Hepatocyte (in vitro differentiated cells): Measurements from ENCODE around the gene SLC39A10. TPM values are rescaled to one million over a fixed set of nuclear protein-coding genes. Genes with fewer than 3 reads are reported as not detected.

Experiments
- DNase-seq: peaks from one replicate; pipeline ENCODE4 v3.0.0-alpha.2; 2016; ENCODE audit warnings: low spot score
- H2AFZ ChIP-seq: fragments of 200-600 bp; sonication (generic); 2 replicates; pipeline ENCODE4 v1.6.0; 2016; ENCODE audit warnings: antibody characterized with exemption, mild to moderate bottlenecking
- H3K27ac ChIP-seq: fragments of 200-600 bp; sonication (generic); 2 replicates; pipeline ENCODE4 v1.5.1; 2016; ENCODE audit warnings: mild to moderate bottlenecking
- H3K27me3 ChIP-seq: fragments of 200-600 bp; sonication (generic); 2 replicates; pipeline ENCODE4 v1.6.1; 2016
- H3K36me3 ChIP-seq: fragments of 200-600 bp; sonication (generic); replicated peaks from 2 replicates; pipeline ENCODE4 v1.5.1; 2016; ENCODE audit warnings: low read depth; ENCODE audit not compliant: insufficient read depth
- H3K4me1 ChIP-seq: fragments of 200-600 bp; sonication (generic); 2 replicates; pipeline ENCODE4 v1.5.1; 2016; ENCODE audit warnings: mild to moderate bottlenecking, moderate library complexity; ENCODE audit not compliant: insufficient read depth
- H3K4me2 ChIP-seq: fragments of 200-600 bp; sonication (generic); 2 replicates; pipeline ENCODE4 v1.6.0; 2016
- H3K4me3 ChIP-seq: fragments of 200-600 bp; sonication (generic); 2 replicates; pipeline ENCODE4 v1.5.1; 2016; ENCODE audit warnings: mild to moderate bottlenecking
- H3K79me2 ChIP-seq: fragments of 200-600 bp; sonication (generic); 2 replicates; pipeline ENCODE4 v1.6.0; 2017; ENCODE audit warnings: mild to moderate bottlenecking
- H3K9me2 ChIP-seq: fragments of 200-600 bp; sonication (generic); replicated peaks from 2 replicates; pipeline ENCODE4 v1.6.0; 2017; ENCODE audit warnings: mild to moderate bottlenecking; ENCODE audit not compliant: insufficient read depth
- H3K9me3 ChIP-seq: fragments of 200-600 bp; sonication (generic); 2 replicates; pipeline ENCODE4 v1.5.1; 2016; ENCODE audit warnings: low read depth, mild to moderate bottlenecking
- H4K20me1 ChIP-seq: fragments of 200-600 bp; sonication (generic); 2 replicates; pipeline ENCODE4 v1.6.0; 2016; ENCODE audit warnings: mild to moderate bottlenecking; ENCODE audit not compliant: insufficient read depth, poor library complexity, severe bottlenecking
- CTCF ChIP-seq: fragments of 200-600 bp; sonication (generic); IDR thresholded peaks from 2 replicates; pipeline ENCODE4 v1.5.1; 2016; ENCODE audit warnings: antibody characterized with exemption, mild to moderate bottlenecking; ENCODE audit not compliant: poor library complexity
- EZH2 ChIP-seq: fragments of 200-600 bp; sonication (generic); IDR thresholded peaks from 2 replicates; pipeline ENCODE4 v1.6.1; 2016; ENCODE audit warnings: antibody characterized with exemption, mild to moderate bottlenecking, borderline replicate concordance
- EZH2phosphoT487 ChIP-seq: fragments of 200-600 bp; sonication (generic); IDR thresholded peaks from one replicate; pipeline ENCODE4 v1.6.1; 2018; ENCODE audit warnings: antibody characterized with exemption, mild to moderate bottlenecking, low read depth, moderate library complexity; ENCODE audit not compliant: unreplicated experiment, severe bottlenecking
- WGBS: methylation state at CpG from one replicate; pipeline ENCODE4 v1.1.6; 2016; ENCODE audit warnings: low lambda C conversion rate; ENCODE audit errors: missing lambda C conversion rate; 5-methylcytosine and 5-hydroxymethylcytosine counted together
- polyA plus RNA-seq: library from polyadenylated mRNA; unstranded; fragments of >200 nt; fragmentation: Nextera tagmentation; extraction: Ambion mirVana; gene quantifications from 2 replicates; pipeline ENCODE4 v1.2.1, GENCODE V29; 2016
- total RNA-seq: library from RNA; depleted of rRNA; stranded (reverse); fragments of >200 nt; gene quantifications from 2 replicates; pipeline ENCODE4 v1.2.3, GENCODE V29; 2014

SLC39A10 gene
- total and polyA plus RNA-seq, 2 experiments from 2014 or later, result 32.1 to 80.2 TPM

GRCh38 chr2:195656161-195656858 is 716 bp upstream of the SLC39A10 start:
- Histone ChIP-seq H2AFZ (peak overlapping the region; percentile 79), H3K79me2 (peaks cover 37% of the 10 kb centered on the region), H3K27me3 (no peaks in the 10 kb centered on the region), H3K4me2 (peak overlapping the region; percentile 69), H3K9me3 (no peaks in the 10 kb centered on the region), H3K27ac (peak overlapping the region; percentile 87), H3K9me2 (no peaks in the 10 kb centered on the region), H3K4me1 (peaks cover 17% of the 10 kb centered on the region), H4K20me1 (peaks cover 19% of the 10 kb centered on the region), H3K4me3 (no peak overlapping the region), H3K36me3 (no peaks in the 10 kb centered on the region)
- no peak for DNase-seq
- no peak for TF ChIP-seq EZH2
- TF ChIP-seq EZH2phosphoT487, result no peak
- TF ChIP-seq CTCF, result no peak
- WGBS, result 45% methylated on average over 19 of the region's 19 CpGs

GRCh38 chr2:195657634-195658540 is 861 bp downstream of the SLC39A10 start:
- no peak for TF ChIP-seq EZH2
- no peak for TF ChIP-seq CTCF
- TF ChIP-seq EZH2phosphoT487, result no peak
- peak overlapping the region; percentile 69 for H3K4me3 ChIP-seq
- H3K9me2 ChIP-seq, result no peaks in the 10 kb centered on the region
- H3K27me3 ChIP-seq, result no peaks in the 10 kb centered on the region
- no peaks in the 10 kb centered on the region for H3K36me3 ChIP-seq
- H3K4me1 ChIP-seq, result peaks cover 23% of the 10 kb centered on the region
- peak overlapping the region; percentile 64 for H2AFZ ChIP-seq
- peak overlapping the region; percentile 98 for H3K27ac ChIP-seq
- peak; percentile 81 for DNase-seq
- H3K4me2 ChIP-seq, result peak overlapping the region; percentile 75
- H3K79me2 ChIP-seq, result peaks cover 52% of the 10 kb centered on the region
- H3K9me3 ChIP-seq, result no peaks in the 10 kb centered on the region
- 1% methylated on average over 63 of the region's 66 CpGs for WGBS
- H4K20me1 ChIP-seq, result peaks cover 20% of the 10 kb centered on the region

GRCh38 chr2:195658541-195658890 is 1.5 kb downstream of the SLC39A10 start:
- peak; percentile 64 for DNase-seq
- Histone ChIP-seq H2AFZ (no peak overlapping the region), H3K79me2 (peaks cover 59% of the 10 kb centered on the region), H3K4me1 (peaks cover 23% of the 10 kb centered on the region), H3K9me3 (no peaks in the 10 kb centered on the region), H3K4me3 (peak overlapping the region; percentile 69), H3K36me3 (no peaks in the 10 kb centered on the region), H3K27me3 (no peaks in the 10 kb centered on the region), H3K4me2 (peak overlapping the region; percentile 75), H3K27ac (peak overlapping the region; percentile 98), H3K9me2 (no peaks in the 10 kb centered on the region), H4K20me1 (peaks cover 20% of the 10 kb centered on the region)
- 0% methylated on average over 1 of the region's 1 CpG for WGBS
- TF ChIP-seq EZH2 (no peak), EZH2phosphoT487 (no peak), CTCF (no peak)
